GM12892 (cell line): ENCODE measurements around the gene SEMA3A.

Experiments
- POLR2A ChIP-seq: IDR thresholded peaks from 2 replicates; pipeline ENCODE4 v1.6.1; 2011; ENCODE audit warnings: low read depth, low read length, control low read depth
- POLR2AphosphoS5 ChIP-seq: IDR thresholded peaks from 2 replicates; pipeline ENCODE4 v1.6.1; 2011; ENCODE audit warnings: low read depth, low read length, control low read depth
- TAF1 ChIP-seq: IDR thresholded peaks from 2 replicates; pipeline ENCODE4 v1.6.1; 2011; ENCODE audit warnings: low read depth, mild to moderate bottlenecking, control low read depth, low read length, borderline replicate concordance

GRCh38 chr7:83921941-83922607 is 272.5 kb downstream of the SEMA3A start:
- TF ChIP-seq POLR2AphosphoS5 (no peak), POLR2A (no peak), TAF1 (no peak)
